ENCODE results near the gene SGCB.

SGCB gene

GRCh38 chr4:52049266-52049665 is 11.2 kb upstream of the SGCB start:
- CTCF ChIA-PET, result no interaction called here
- no peaks in the 10 kb centered on the region for H3K9me3 Mint-ChIP-seq
- DNase-seq, result no peak
- H3K36me3 Mint-ChIP-seq, result no peaks in the 10 kb centered on the region
- no peak overlapping the region for H3K4me3 Mint-ChIP-seq
- H3K27me3 Mint-ChIP-seq, result peaks cover 70% of the 10 kb centered on the region
- peaks cover 15% of the 10 kb centered on the region for H3K4me1 Mint-ChIP-seq
- no peak overlapping the region for H3K27ac Mint-ChIP-seq

GRCh38 chr4:52045028-52045427 is 6.9 kb upstream of the SGCB start:
- no peaks in the 10 kb centered on the region for H3K9me3 Mint-ChIP-seq
- H3K36me3 Mint-ChIP-seq, result no peaks in the 10 kb centered on the region
- H3K4me3 Mint-ChIP-seq, result no peak overlapping the region
- no peaks in the 10 kb centered on the region for H3K4me1 Mint-ChIP-seq
- CTCF ChIA-PET, result no interaction called here
- H3K27ac Mint-ChIP-seq, result no peak overlapping the region
- peaks cover 49% of the 10 kb centered on the region for H3K27me3 Mint-ChIP-seq
- DNase-seq, result no peak

- Mint-ChIP-seq H3K36me3 (no peaks in the 10 kb centered on the region), H3K27me3 (peaks cover 31% of the 10 kb centered on the region), H3K4me3 (peak overlapping the region; percentile 73), H3K4me1 (peaks cover 31% of the 10 kb centered on the region), H3K27ac (no peak overlapping the region), H3K9me3 (no peaks in the 10 kb centered on the region)
- CTCF ChIA-PET, result interaction anchor here (0.8 to 1.2 kb wide), 2 partner anchors 14 to 195 kb away, joined by 3 to 4 read pairs; no protein-coding TSS in a partner anchor
- DNase-seq, result peak; percentile 48
These were observed 403 bp downstream of the SGCB start for GRCh38 chr4:52037689-52038102.

GRCh38 chr4:52036886-52037530 is 1.1 kb downstream of the SGCB start:
- Mint-ChIP-seq H3K27me3 (peaks cover 31% of the 10 kb centered on the region), H3K4me3 (peak overlapping the region; percentile 73), H3K27ac (no peak overlapping the region), H3K36me3 (no peaks in the 10 kb centered on the region), H3K4me1 (peaks cover 31% of the 10 kb centered on the region), H3K9me3 (no peaks in the 10 kb centered on the region)
- no peak for DNase-seq
- CTCF ChIA-PET, result interaction anchor here (0.6 to 0.8 kb wide), 2 partner anchors 11 to 13 kb away, joined by 3 to 4 read pairs; no protein-coding TSS in a partner anchor

- H3K27me3 Mint-ChIP-seq, result peaks cover 14% of the 10 kb centered on the region
- no peak overlapping the region for H3K27ac Mint-ChIP-seq
- CTCF ChIA-PET, result interaction anchor here (1.0 kb wide), 1 partner anchor 203 kb away, joined by 3 read pairs; no protein-coding TSS in a partner anchor
- H3K4me3 Mint-ChIP-seq, result no peak overlapping the region
- H3K9me3 Mint-ChIP-seq, result no peaks in the 10 kb centered on the region
- peaks cover 6% of the 10 kb centered on the region for H3K36me3 Mint-ChIP-seq
- H3K4me1 Mint-ChIP-seq, result peaks cover 31% of the 10 kb centered on the region
- no peak for DNase-seq
These were observed 2.9 kb downstream of the SGCB start for GRCh38 chr4:52035190-52035589.

- no peak overlapping the region for H3K4me3 Mint-ChIP-seq
These were observed 6.1 kb downstream of the SGCB start for GRCh38 chr4:52032005-52032404.

GRCh38 chr4:52028970-52029369 is 9.1 kb downstream of the SGCB start:
- no peak for DNase-seq
- H3K27ac Mint-ChIP-seq, result no peak overlapping the region
- H3K4me1 Mint-ChIP-seq, result no peaks in the 10 kb centered on the region
- H3K4me3 Mint-ChIP-seq, result no peak overlapping the region
- no peaks in the 10 kb centered on the region for H3K9me3 Mint-ChIP-seq
- H3K27me3 Mint-ChIP-seq, result no peaks in the 10 kb centered on the region
- H3K36me3 Mint-ChIP-seq, result peaks cover 12% of the 10 kb centered on the region
- CTCF ChIA-PET, result interaction anchor here (1.1 kb wide), 1 partner anchor 197 kb away, joined by 3 read pairs; no protein-coding TSS in a partner anchor

More at GRCh38 chr4:52032005-52032404, 6.1 kb downstream of the SGCB start:
- Mint-ChIP-seq H3K4me1 (peaks cover 17% of the 10 kb centered on the region), H3K27me3 (no peaks in the 10 kb centered on the region), H3K27ac (no peak overlapping the region), H3K9me3 (no peaks in the 10 kb centered on the region), H3K36me3 (peaks cover 12% of the 10 kb centered on the region)
- CTCF ChIA-PET, result no interaction called here
- no peak for DNase-seq

GRCh38 chr4:52019936-52020657 is 18.0 kb downstream of the SGCB start, which contains the start of gene LRRC66:
Gene LRRC66 (minus strand): TSS chr4:52020363. CDS start chr4:52017613, 2,750 bp downstream.
- H3K27ac Mint-ChIP-seq, result peak within 1 kb of the TSS; percentile 65
- H3K36me3 Mint-ChIP-seq, result no peaks in the 10 kb centered on the region
- H3K4me1 Mint-ChIP-seq, result peaks cover 6% of the 10 kb centered on the region
- H3K4me3 Mint-ChIP-seq, result no peak within 1 kb of the TSS
- no peaks in the 10 kb centered on the region for H3K27me3 Mint-ChIP-seq
- no peak for DNase-seq
- CTCF ChIA-PET, result interaction anchor here (0.8 to 1.0 kb wide), 2 partner anchors 125 to 526 kb away, joined by 3 read pairs; no protein-coding TSS in a partner anchor
- no peaks in the 10 kb centered on the region for H3K9me3 Mint-ChIP-seq

GRCh38 chr4:52017814-52018213 is 20.3 kb downstream of the SGCB start:
- no peak overlapping the region for H3K4me3 Mint-ChIP-seq
- peaks cover 6% of the 10 kb centered on the region for H3K4me1 Mint-ChIP-seq
- no peaks in the 10 kb centered on the region for H3K27me3 Mint-ChIP-seq
- H3K36me3 Mint-ChIP-seq, result no peaks in the 10 kb centered on the region
- no peaks in the 10 kb centered on the region for H3K9me3 Mint-ChIP-seq
- DNase-seq, result no peak
- CTCF ChIA-PET, result no interaction called here
- H3K27ac Mint-ChIP-seq, result no peak overlapping the region

GRCh38 chr4:52016981-52017380 is 21.1 kb downstream of the SGCB start:
- H3K27ac Mint-ChIP-seq, result no peak overlapping the region
- no peak for DNase-seq

GRCh38 chr4:52015366-52015765 is 22.7 kb downstream of the SGCB start:
- no peak for DNase-seq
- no peaks in the 10 kb centered on the region for H3K27me3 Mint-ChIP-seq
- H3K4me1 Mint-ChIP-seq, result peaks cover 6% of the 10 kb centered on the region
- CTCF ChIA-PET, result no interaction called here
- no peak overlapping the region for H3K4me3 Mint-ChIP-seq
- H3K27ac Mint-ChIP-seq, result no peak overlapping the region
- H3K36me3 Mint-ChIP-seq, result no peaks in the 10 kb centered on the region
- H3K9me3 Mint-ChIP-seq, result no peaks in the 10 kb centered on the region

More at GRCh38 chr4:52016981-52017380, 21.1 kb downstream of the SGCB start:
- Mint-ChIP-seq H3K9me3 (no peaks in the 10 kb centered on the region), H3K36me3 (no peaks in the 10 kb centered on the region), H3K4me3 (no peak overlapping the region), H3K4me1 (peaks cover 6% of the 10 kb centered on the region), H3K27me3 (no peaks in the 10 kb centered on the region)
- CTCF ChIA-PET, result no interaction called here

GRCh38 chr4:52014903-52015302 is 23.2 kb downstream of the SGCB start:
- no peak for DNase-seq
- Mint-ChIP-seq H3K9me3 (no peaks in the 10 kb centered on the region), H3K27ac (no peak overlapping the region), H3K4me3 (no peak overlapping the region), H3K36me3 (no peaks in the 10 kb centered on the region), H3K27me3 (no peaks in the 10 kb centered on the region), H3K4me1 (peaks cover 4% of the 10 kb centered on the region)
- CTCF ChIA-PET, result no interaction called here

GRCh38 chr4:52012651-52013050 is 25.4 kb downstream of the SGCB start:
- H3K9me3 Mint-ChIP-seq, result no peaks in the 10 kb centered on the region
- DNase-seq, result no peak
- no peaks in the 10 kb centered on the region for H3K4me1 Mint-ChIP-seq
- no peaks in the 10 kb centered on the region for H3K36me3 Mint-ChIP-seq
- no peak overlapping the region for H3K4me3 Mint-ChIP-seq
- H3K27ac Mint-ChIP-seq, result no peak overlapping the region
- CTCF ChIA-PET, result no interaction called here
- H3K27me3 Mint-ChIP-seq, result no peaks in the 10 kb centered on the region

- H3K9me3 Mint-ChIP-seq, result no peaks in the 10 kb centered on the region
- H3K4me1 Mint-ChIP-seq, result no peaks in the 10 kb centered on the region
- no peaks in the 10 kb centered on the region for H3K36me3 Mint-ChIP-seq
- no peak for DNase-seq
- no peaks in the 10 kb centered on the region for H3K27me3 Mint-ChIP-seq
- no peak overlapping the region for H3K27ac Mint-ChIP-seq
- CTCF ChIA-PET, result no interaction called here
- H3K4me3 Mint-ChIP-seq, result no peak overlapping the region
These were observed 27.1 kb downstream of the SGCB start for GRCh38 chr4:52010986-52011385.

- Mint-ChIP-seq H3K4me3 (no peak overlapping the region), H3K27ac (no peak overlapping the region), H3K4me1 (no peaks in the 10 kb centered on the region), H3K9me3 (no peaks in the 10 kb centered on the region), H3K36me3 (no peaks in the 10 kb centered on the region), H3K27me3 (no peaks in the 10 kb centered on the region)
- CTCF ChIA-PET, result no interaction called here
- DNase-seq, result no peak
These were observed 31.2 kb downstream of the SGCB start for GRCh38 chr4:52006887-52007286.
